Nephron (organoid): ENCODE data around the gene KDM5A.

Experiments used
- H3K27ac Mint-ChIP-seq, 3 experiments: 2 replicates each; pipeline ENCODE4 v1.8.0; 2020; ENCODE audit warnings: mixed read lengths in 3 of 3, mild to moderate bottlenecking in 2 of 3, moderate library complexity in 1 of 3
- H3K27me3 Mint-ChIP-seq: 2 replicates; pipeline ENCODE4 v1.8.0; 2021; ENCODE audit warnings: low read depth, mild to moderate bottlenecking, moderate library complexity, mixed read lengths
- H3K36me3 Mint-ChIP-seq: 2 replicates; pipeline ENCODE4 v1.8.0; 2020; ENCODE audit warnings: low read depth, mixed read lengths
- H3K4me1 Mint-ChIP-seq: 2 replicates; pipeline ENCODE4 v1.8.0; 2020; ENCODE audit warnings: mixed read lengths
- H3K4me3 Mint-ChIP-seq, 3 experiments: 2 replicates each; pipeline ENCODE4 v1.8.0; 2020; ENCODE audit warnings: mild to moderate bottlenecking in 3 of 3, mixed read lengths in 3 of 3, moderate library complexity in 2 of 3
- H3K9me3 Mint-ChIP-seq: 2 replicates; pipeline ENCODE4 v1.8.0; 2020; ENCODE audit warnings: mixed read lengths
- TF ChIP-seq, protein P1 (sequence below), 3 experiments: fragments of 200-600 bp; sonication (generic); IDR thresholded peaks; one replicate each; pipeline ENCODE4 v1.5.0; 2021; ENCODE audit warnings: antibody characterized with exemption in 3 of 3; ENCODE audit not compliant: unreplicated experiment in 3 of 3

KDM5A gene

DNA sequence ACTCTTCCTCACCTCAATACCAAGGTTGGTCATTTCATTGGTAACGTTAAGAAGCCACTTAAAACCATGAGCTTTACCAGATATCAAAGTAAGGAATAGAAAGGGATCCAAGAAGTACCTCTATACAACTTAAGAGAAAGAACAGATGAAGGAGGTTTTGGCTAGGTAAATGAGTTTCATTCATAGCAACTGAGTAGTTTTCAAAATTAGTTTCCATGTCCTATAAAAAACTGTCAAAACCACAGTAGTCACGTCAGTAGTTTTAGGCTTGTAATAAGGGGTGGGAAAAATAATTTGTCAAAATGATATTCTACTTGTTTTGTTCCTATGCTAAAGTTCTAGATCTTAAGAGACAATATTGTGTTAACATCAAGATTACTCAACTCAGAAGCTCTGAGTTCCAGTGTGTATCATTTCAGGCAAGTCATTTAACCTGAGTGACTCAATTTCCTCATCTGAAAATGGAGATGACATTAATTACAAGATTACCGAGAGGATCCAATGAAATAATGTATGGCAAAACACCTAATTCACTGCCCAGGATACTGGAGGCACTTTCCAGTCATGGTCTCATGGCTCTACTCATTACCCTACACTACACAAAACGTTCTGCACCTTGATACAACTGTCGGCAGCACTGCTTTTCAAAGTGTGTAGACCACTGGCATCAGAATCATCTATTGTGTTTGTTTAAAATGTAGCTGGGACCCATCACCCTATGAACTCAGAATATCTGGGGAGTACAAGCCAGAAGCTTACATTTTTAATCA, 102.4 kb downstream of the KDM5A start:
- no peak overlapping the region for H3K4me3 Mint-ChIP-seq
- TF ChIP-seq, protein P1, sequence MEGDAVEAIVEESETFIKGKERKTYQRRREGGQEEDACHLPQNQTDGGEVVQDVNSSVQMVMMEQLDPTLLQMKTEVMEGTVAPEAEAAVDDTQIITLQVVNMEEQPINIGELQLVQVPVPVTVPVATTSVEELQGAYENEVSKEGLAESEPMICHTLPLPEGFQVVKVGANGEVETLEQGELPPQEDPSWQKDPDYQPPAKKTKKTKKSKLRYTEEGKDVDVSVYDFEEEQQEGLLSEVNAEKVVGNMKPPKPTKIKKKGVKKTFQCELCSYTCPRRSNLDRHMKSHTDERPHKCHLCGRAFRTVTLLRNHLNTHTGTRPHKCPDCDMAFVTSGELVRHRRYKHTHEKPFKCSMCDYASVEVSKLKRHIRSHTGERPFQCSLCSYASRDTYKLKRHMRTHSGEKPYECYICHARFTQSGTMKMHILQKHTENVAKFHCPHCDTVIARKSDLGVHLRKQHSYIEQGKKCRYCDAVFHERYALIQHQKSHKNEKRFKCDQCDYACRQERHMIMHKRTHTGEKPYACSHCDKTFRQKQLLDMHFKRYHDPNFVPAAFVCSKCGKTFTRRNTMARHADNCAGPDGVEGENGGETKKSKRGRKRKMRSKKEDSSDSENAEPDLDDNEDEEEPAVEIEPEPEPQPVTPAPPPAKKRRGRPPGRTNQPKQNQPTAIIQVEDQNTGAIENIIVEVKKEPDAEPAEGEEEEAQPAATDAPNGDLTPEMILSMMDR (IDR thresholded peaks at IDR 0.05; ENCODE audit: unreplicated experiment in 3 of 3) = no peak
- H3K27me3 Mint-ChIP-seq = no peaks in the 10 kb centered on the region
- no peak overlapping the region for H3K27ac Mint-ChIP-seq
- H3K36me3 Mint-ChIP-seq = peaks cover 68% of the 10 kb centered on the region
- peaks cover 6% of the 10 kb centered on the region for H3K4me1 Mint-ChIP-seq
- H3K9me3 Mint-ChIP-seq = no peaks in the 10 kb centered on the region

DNA sequence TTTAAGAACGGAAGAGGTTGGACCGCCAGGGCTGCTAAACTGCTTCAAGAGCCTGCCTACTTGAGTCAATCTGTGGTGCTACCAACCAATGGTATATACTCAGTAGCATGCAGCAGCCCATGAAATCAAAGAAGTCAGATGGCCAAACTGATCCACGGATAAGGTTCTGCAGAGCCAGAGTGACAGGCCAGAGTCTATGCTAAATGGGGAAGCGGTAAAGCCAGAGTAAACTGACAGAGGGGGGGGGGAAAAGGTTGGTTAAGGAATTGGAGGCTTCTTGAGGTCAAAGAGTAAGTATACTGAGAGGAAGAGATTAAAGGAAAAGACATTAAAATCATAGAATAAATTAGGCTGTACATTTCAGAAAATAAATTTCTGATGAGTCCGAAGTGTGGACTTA, 111.1 kb downstream of the KDM5A start:
- H3K4me1 Mint-ChIP-seq = peaks cover 13% of the 10 kb centered on the region
- TF ChIP-seq, protein P1 (IDR thresholded peaks at IDR 0.05; ENCODE audit: unreplicated experiment in 3 of 3) = no peak
- H3K36me3 Mint-ChIP-seq = peaks cover 45% of the 10 kb centered on the region
- H3K27me3 Mint-ChIP-seq = no peaks in the 10 kb centered on the region
- H3K27ac Mint-ChIP-seq = no peak overlapping the region
- H3K4me3 Mint-ChIP-seq = no peak overlapping the region
- H3K9me3 Mint-ChIP-seq = no peaks in the 10 kb centered on the region

DNA sequence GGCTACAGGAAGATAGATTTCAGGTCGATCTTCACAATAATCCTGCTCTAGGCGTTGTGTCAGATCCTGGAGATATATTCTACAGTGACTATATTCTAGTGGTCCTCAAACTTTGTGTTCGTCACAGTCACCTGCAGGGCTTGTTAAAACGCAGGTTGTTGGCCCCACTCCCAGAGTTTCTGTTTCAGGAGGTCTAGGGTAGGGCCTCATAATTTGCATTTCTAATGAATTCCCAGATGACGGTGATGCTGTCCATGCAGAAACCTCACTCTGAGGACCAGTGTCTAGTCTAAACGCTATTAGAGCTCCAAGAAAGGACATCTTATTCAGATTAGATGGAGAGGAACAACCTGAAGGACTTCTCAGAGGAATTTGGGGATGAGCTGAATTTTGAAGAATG, 113.3 kb downstream of the KDM5A start:
- Mint-ChIP-seq H3K27me3 (no peaks in the 10 kb centered on the region), H3K36me3 (peaks cover 36% of the 10 kb centered on the region), H3K4me1 (peaks cover 30% of the 10 kb centered on the region), H3K9me3 (no peaks in the 10 kb centered on the region), H3K27ac (no peak overlapping the region), H3K4me3 (no peak overlapping the region)
- TF ChIP-seq, protein P1 (IDR thresholded peaks at IDR 0.05; ENCODE audit: unreplicated experiment in 3 of 3) = no peak

DNA sequence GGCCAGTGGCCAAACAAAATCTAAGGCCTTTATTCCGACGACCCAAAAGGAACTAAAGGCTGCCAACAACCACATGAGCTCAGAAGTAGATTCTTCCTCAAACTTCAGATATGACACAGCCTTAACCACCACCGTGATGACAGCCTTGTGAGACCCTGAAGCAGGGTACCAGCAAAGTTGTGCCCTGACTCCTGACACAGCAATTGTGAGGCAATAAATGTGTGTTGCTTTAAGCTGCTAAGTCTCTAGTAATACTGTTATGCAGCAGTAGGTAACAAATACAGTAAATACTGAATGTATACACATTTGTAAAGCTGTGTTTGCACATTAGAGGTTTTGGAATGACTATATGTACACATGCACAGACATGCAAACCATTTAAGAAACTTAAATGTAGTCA, 115.7 kb downstream of the KDM5A start:
- H3K4me3 Mint-ChIP-seq = no peak overlapping the region
- H3K4me1 Mint-ChIP-seq = peaks cover 50% of the 10 kb centered on the region
- no peaks in the 10 kb centered on the region for H3K9me3 Mint-ChIP-seq
- TF ChIP-seq, protein P1 (IDR thresholded peaks at IDR 0.05; ENCODE audit: unreplicated experiment in 3 of 3) = no peak
- no peaks in the 10 kb centered on the region for H3K27me3 Mint-ChIP-seq
- peak overlapping the region; percentile 91 to 99 (median 97) for H3K27ac Mint-ChIP-seq
- peaks cover 12% of the 10 kb centered on the region for H3K36me3 Mint-ChIP-seq

DNA sequence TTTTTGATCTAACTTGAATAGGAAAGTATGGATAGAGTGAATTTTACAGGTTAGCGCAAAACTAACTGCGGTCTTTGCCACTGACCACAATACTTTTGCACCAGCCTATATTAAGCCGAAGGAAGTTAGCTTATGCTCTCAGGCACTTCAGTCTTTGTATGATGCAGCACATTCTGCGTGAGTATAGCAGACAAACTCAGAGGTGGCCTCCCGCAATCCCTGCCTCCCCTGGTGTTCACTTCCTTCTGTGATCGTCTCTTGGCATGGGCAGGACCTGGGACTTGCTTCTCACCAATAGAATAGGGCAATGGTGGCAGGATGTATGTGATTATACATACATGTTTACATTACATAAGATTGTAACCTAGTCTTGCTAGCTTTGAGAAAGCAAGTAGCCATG, 116.2 kb downstream of the KDM5A start:
- TF ChIP-seq, protein P1 (IDR thresholded peaks at IDR 0.05; ENCODE audit: unreplicated experiment in 3 of 3) = no peak
- Mint-ChIP-seq H3K9me3 (no peaks in the 10 kb centered on the region), H3K36me3 (peaks cover 7% of the 10 kb centered on the region), H3K4me1 (peaks cover 55% of the 10 kb centered on the region), H3K27ac (peak overlapping the region; percentile 91 to 99 (median 97)), H3K4me3 (peak overlapping the region in 2 of 3 experiments; percentile 9 to 23), H3K27me3 (no peaks in the 10 kb centered on the region)

DNA sequence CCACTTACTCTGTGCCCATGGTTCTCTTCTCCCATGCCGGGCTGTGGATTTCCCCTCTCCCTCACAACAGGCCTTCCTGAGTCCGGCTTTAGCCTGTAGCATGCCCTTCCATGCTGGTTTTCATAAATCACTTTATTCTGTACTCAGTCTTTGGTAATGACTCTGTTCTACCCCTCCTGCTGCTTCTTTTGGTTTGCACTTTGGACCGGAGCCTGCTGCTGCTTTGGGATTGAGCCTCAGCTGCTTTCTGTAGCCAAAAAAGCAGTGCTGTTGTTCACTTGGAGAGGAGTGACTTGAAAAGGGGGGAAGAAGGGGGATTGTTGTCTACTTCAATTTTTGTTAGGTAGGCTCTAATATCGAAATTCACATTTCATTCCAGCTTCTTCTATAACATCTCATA, 118.0 kb downstream of the KDM5A start:
- no peaks in the 10 kb centered on the region for H3K27me3 Mint-ChIP-seq
- H3K27ac Mint-ChIP-seq = peak overlapping the region; percentile 91 to 99 (median 97)
- TF ChIP-seq, protein P1 (IDR thresholded peaks at IDR 0.05; ENCODE audit: unreplicated experiment in 3 of 3) = no peak
- H3K36me3 Mint-ChIP-seq = no peaks in the 10 kb centered on the region
- H3K9me3 Mint-ChIP-seq = no peaks in the 10 kb centered on the region
- peaks cover 66% of the 10 kb centered on the region for H3K4me1 Mint-ChIP-seq
- H3K4me3 Mint-ChIP-seq = peak overlapping the region in 2 of 3 experiments; percentile 15 to 50
